Endodermal cell (in vitro differentiated cells): ENCODE measurements around the gene HNRNPUL1. TPM values are rescaled to one million over a fixed set of nuclear protein-coding genes. Genes with fewer than 3 reads are reported as not detected.

Source experiments
- DNase-seq: peaks from one replicate; pipeline ENCODE4 v3.0.0-alpha.2; 2017
- H3K27ac ChIP-seq: 2 replicates; pipeline ENCODE4 v1.5.1; 2013; ENCODE audit warnings: mild to moderate bottlenecking, low read depth, low read length, moderate library complexity
- H3K27me3 ChIP-seq: 2 replicates; pipeline ENCODE4 v1.6.1; 2013; ENCODE audit warnings: mild to moderate bottlenecking, low read length, moderate library complexity; ENCODE audit not compliant: insufficient read depth, control insufficient read depth, poor library complexity, severe bottlenecking
- H3K36me3 ChIP-seq: 2 replicates; pipeline ENCODE4 v1.7.0; 2013; ENCODE audit warnings: mild to moderate bottlenecking, low read length, moderate library complexity; ENCODE audit not compliant: control insufficient read depth, insufficient read depth
- H3K4me1 ChIP-seq: one replicate; pipeline ENCODE4 v1.7.0; 2013; ENCODE audit warnings: low read length; ENCODE audit not compliant: control insufficient read depth, insufficient read depth
- H3K4me3 ChIP-seq: 2 replicates; pipeline ENCODE4 v1.5.1; 2013; ENCODE audit warnings: mild to moderate bottlenecking, low read length, moderate library complexity
- H3K9ac ChIP-seq: 2 replicates; pipeline ENCODE4 v1.6.1; 2013; ENCODE audit warnings: mild to moderate bottlenecking, low read length, moderate library complexity; ENCODE audit not compliant: poor library complexity, severe bottlenecking; ENCODE audit errors: extremely low read depth
- H3K9me3 ChIP-seq: 2 replicates; pipeline ENCODE4 v1.6.1; 2013; ENCODE audit warnings: mild to moderate bottlenecking, low read length, moderate library complexity; ENCODE audit not compliant: control insufficient read depth
- H3K27ac Mint-ChIP-seq: 2 replicates; pipeline ENCODE4 v1.8.0; 2020; ENCODE audit warnings: mixed read lengths
- H3K27me3 Mint-ChIP-seq: 2 replicates; pipeline ENCODE4 v1.8.0; 2021; ENCODE audit warnings: mild to moderate bottlenecking, mixed read lengths; ENCODE audit not compliant: insufficient read depth
- H3K36me3 Mint-ChIP-seq: 2 replicates; pipeline ENCODE4 v1.8.0; 2020; ENCODE audit warnings: low read depth, mixed read lengths
- H3K4me1 Mint-ChIP-seq: 2 replicates; pipeline ENCODE4 v1.8.0; 2020; ENCODE audit warnings: mixed read lengths
- H3K4me3 Mint-ChIP-seq: 2 replicates; pipeline ENCODE4 v1.8.0; 2020; ENCODE audit warnings: mild to moderate bottlenecking, moderate library complexity, mixed read lengths
- H3K9me3 Mint-ChIP-seq: 2 replicates; pipeline ENCODE4 v1.8.0; 2020; ENCODE audit warnings: mild to moderate bottlenecking, mixed read lengths
- WGBS, 2 experiments: methylation state at CpG; one replicate each; pipeline versions ENCODE4 v1.1.5 to v1.1.7; 2013; ENCODE audit warnings: missing lambda C conversion rate in 2 of 2, mixed read lengths in 1 of 2; ENCODE audit not compliant: insufficient coverage in 1 of 2, insufficient read length in 1 of 2; 5-methylcytosine and 5-hydroxymethylcytosine counted together
- total RNA-seq, 2 donors: library from RNA; stranded (reverse); fragmentation: NEBNext Ultra II Directional in 1 of 2; extraction: Animal tissue kit (Norgen Biotek cat#: 25700) in 1 of 2; gene quantifications; 2 replicates in 1 of 2; 3 replicates in 1 of 2; pipeline ENCODE4 v1.2.1, GENCODE V29; 2021
- TF ChIP-seq, protein P1 (sequence below): fragments of 200-600 bp; sonication (generic); conservative IDR thresholded peaks from 2 replicates; pipeline ENCODE4 v1.5.0; 2021; ENCODE audit warnings: antibody characterized with exemption, mild to moderate bottlenecking

Gene HNRNPUL1
- total RNA-seq, 2 donors from 2014 or later: 211 to 225 TPM

- Mint-ChIP-seq H3K27ac (no peak overlapping the region), H3K4me3 (no peak overlapping the region), H3K9me3 (no peaks in the 10 kb centered on the region), H3K4me1 (peaks cover 36% of the 10 kb centered on the region), H3K27me3 (no peaks in the 10 kb centered on the region), H3K36me3 (peaks cover 41% of the 10 kb centered on the region)
- Histone ChIP-seq H3K9me3 (no peaks in the 10 kb centered on the region), H3K4me1 (peaks cover 18% of the 10 kb centered on the region), H3K27me3 (no peaks in the 10 kb centered on the region), H3K9ac (no peak overlapping the region), H3K4me3 (no peak overlapping the region), H3K27ac (peak overlapping the region; percentile 63), H3K36me3 (peaks cover 34% of the 10 kb centered on the region)
- TF ChIP-seq, protein P1, sequence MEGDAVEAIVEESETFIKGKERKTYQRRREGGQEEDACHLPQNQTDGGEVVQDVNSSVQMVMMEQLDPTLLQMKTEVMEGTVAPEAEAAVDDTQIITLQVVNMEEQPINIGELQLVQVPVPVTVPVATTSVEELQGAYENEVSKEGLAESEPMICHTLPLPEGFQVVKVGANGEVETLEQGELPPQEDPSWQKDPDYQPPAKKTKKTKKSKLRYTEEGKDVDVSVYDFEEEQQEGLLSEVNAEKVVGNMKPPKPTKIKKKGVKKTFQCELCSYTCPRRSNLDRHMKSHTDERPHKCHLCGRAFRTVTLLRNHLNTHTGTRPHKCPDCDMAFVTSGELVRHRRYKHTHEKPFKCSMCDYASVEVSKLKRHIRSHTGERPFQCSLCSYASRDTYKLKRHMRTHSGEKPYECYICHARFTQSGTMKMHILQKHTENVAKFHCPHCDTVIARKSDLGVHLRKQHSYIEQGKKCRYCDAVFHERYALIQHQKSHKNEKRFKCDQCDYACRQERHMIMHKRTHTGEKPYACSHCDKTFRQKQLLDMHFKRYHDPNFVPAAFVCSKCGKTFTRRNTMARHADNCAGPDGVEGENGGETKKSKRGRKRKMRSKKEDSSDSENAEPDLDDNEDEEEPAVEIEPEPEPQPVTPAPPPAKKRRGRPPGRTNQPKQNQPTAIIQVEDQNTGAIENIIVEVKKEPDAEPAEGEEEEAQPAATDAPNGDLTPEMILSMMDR: no peak
- DNase-seq: no peak
- 79% methylated on average over 1 of the region's 1 CpG; no CpG with 5 or more reads in 1 of the 2 experiments for WGBS, 2 experiments
Measured at GRCh38 chr19:41328842-41329225, 64.7 kb downstream of the HNRNPUL1 start.

GRCh38 chr19:41330481-41330880 lies 66.3 kb downstream of the HNRNPUL1 start:
- H3K4me1 Mint-ChIP-seq: peaks cover 22% of the 10 kb centered on the region
- H3K9me3 Mint-ChIP-seq: no peaks in the 10 kb centered on the region
- peaks cover 11% of the 10 kb centered on the region for H3K4me1 ChIP-seq
- H3K9me3 ChIP-seq: no peaks in the 10 kb centered on the region
- 97 to 100% methylated on average over 1 to 4 of the region's 4 CpGs for WGBS, 2 experiments
- H3K4me3 ChIP-seq: no peak overlapping the region
- TF ChIP-seq, protein P1: no peak
- peaks cover 44% of the 10 kb centered on the region for H3K36me3 ChIP-seq
- H3K27me3 ChIP-seq: no peaks in the 10 kb centered on the region
- H3K4me3 Mint-ChIP-seq: no peak overlapping the region
- H3K27ac ChIP-seq: no peak overlapping the region
- no peak overlapping the region for H3K27ac Mint-ChIP-seq
- no peak for DNase-seq
- H3K9ac ChIP-seq: no peak overlapping the region
- no peaks in the 10 kb centered on the region for H3K27me3 Mint-ChIP-seq
- peaks cover 48% of the 10 kb centered on the region for H3K36me3 Mint-ChIP-seq

DNA sequence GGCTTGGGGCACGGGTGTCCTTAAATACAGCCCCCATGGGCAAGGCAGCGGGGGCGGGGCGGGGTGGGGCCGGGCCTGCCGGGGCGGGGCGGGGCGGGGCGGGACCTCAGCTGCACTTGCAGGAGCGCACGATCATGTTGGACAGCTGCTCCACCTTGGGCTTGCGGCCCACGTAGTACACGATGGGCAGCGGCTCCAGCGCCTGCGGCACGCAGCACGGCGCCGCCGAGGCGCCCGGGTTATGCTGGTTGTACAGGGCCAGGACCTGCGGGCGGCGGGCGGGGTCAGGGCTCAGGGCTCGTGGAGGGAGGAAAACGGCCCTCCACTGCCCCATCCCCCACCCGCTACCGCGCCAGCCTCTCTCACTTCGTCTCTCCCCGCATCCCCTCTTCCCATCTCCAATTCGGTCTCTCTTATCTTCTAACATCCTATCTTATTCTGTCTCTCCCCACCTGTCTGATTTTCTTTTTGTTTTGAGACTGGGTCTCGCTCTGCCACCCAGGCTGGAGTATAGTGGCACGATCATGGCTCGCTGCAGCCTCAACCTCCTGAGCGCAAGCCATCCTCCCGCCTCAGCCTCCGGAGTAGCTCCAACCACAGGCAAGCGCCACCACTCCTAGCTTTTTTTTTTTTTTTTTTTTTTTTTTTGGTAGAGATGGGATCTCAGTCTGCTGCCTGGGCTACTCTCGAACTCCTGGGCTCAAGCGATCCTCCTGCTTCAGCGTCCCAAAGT lies 66.9 kb downstream of the HNRNPUL1 start:
- TF ChIP-seq, protein P1: no peak
- no peak overlapping the region for H3K27ac Mint-ChIP-seq
- Histone ChIP-seq H3K4me1 (peaks cover 4% of the 10 kb centered on the region), H3K36me3 (peaks cover 47% of the 10 kb centered on the region), H3K9ac (no peak overlapping the region), H3K27ac (no peak overlapping the region), H3K9me3 (no peaks in the 10 kb centered on the region), H3K4me3 (no peak overlapping the region), H3K27me3 (no peaks in the 10 kb centered on the region)
- H3K4me3 Mint-ChIP-seq: no peak overlapping the region
- H3K9me3 Mint-ChIP-seq: no peaks in the 10 kb centered on the region
- no peaks in the 10 kb centered on the region for H3K27me3 Mint-ChIP-seq
- DNase-seq: peak; percentile 58
- peaks cover 20% of the 10 kb centered on the region for H3K4me1 Mint-ChIP-seq
- peaks cover 50% of the 10 kb centered on the region for H3K36me3 Mint-ChIP-seq
- WGBS, 2 experiments: 94 to 95% methylated on average over 11 to 47 of the region's 47 CpGs
